PC-9 (cell line): ENCODE results near the gene ZNF765. TPM values are rescaled to one million over a fixed set of nuclear protein-coding genes. Genes with fewer than 3 reads are reported as not detected.
"Not testable (repeated sequence)": the region's sequence is repeated elsewhere in the genome, so short reads cannot be mapped to it uniquely, and the experiment has no call there.

ENCODE experiments used
- BruUV-seq: library from RNA; stranded (reverse); fragments of 400-500 nt; replicated peaks from 2 replicates; lab custom pipeline; 2021; lab: Mats Ljungman, UMichigan
- CTCF ChIA-PET: fragments of 300-600 bp; sonication (Branson Sonifier 250); formaldehyde crosslinking; loops from one replicate; lab custom pipeline; 2022; ENCODE audit warnings: antibody characterized with exemption; lab: Charles Lee
- POLR2A ChIA-PET: fragments of 300-600 bp; sonication (Branson Sonifier 250); formaldehyde crosslinking; loops from one replicate; lab custom pipeline; 2022; ENCODE audit warnings: antibody characterized with exemption; ENCODE audit not compliant: unreplicated experiment; lab: Charles Lee
- DNase-seq, 2 experiments: peaks; one replicate each; pipeline versions ENCODE4 v3.0.0 to v3.0.0-alpha.2; 2015 to 2022; ENCODE audit warnings: mixed read lengths in 1 of 2
- H2AFZ ChIP-seq: fragments of 200-600 bp; sonication (generic); 2 replicates; pipeline ENCODE4 v1.8.1; 2017; ENCODE audit warnings: antibody characterized with exemption
- H3F3A ChIP-seq: fragments of 200-600 bp; sonication (generic); 2 replicates; pipeline ENCODE4 v1.8.1; 2017; ENCODE audit warnings: antibody characterized with exemption, mild to moderate bottlenecking, low read depth; ENCODE audit not compliant: insufficient read depth
- H3K27ac ChIP-seq: fragments of 200-600 bp; sonication (generic); 2 replicates; pipeline ENCODE4 v1.6.1; 2016; ENCODE audit warnings: mixed run types
- H3K27me3 ChIP-seq: fragments of 200-600 bp; sonication (generic); 2 replicates; pipeline ENCODE4 v1.6.1; 2016; ENCODE audit warnings: low read depth, mixed run types; ENCODE audit not compliant: insufficient read depth
- H3K36me3 ChIP-seq: fragments of 200-600 bp; sonication (generic); 2 replicates; pipeline ENCODE4 v1.6.1; 2016; ENCODE audit warnings: low read depth, mixed run types
- H3K4me1 ChIP-seq: fragments of 200-600 bp; sonication (generic); replicated peaks from 2 replicates; pipeline ENCODE4 v1.6.1; 2016; ENCODE audit warnings: mixed run types; ENCODE audit not compliant: insufficient read depth
- H3K4me2 ChIP-seq: fragments of 200-600 bp; sonication (generic); 2 replicates; pipeline ENCODE4 v1.6.1; 2017; ENCODE audit warnings: mixed run types
- H3K4me3 ChIP-seq: fragments of 200-600 bp; sonication (generic); 2 replicates; pipeline ENCODE4 v1.6.1; 2016; ENCODE audit warnings: mixed run types
- H3K79me2 ChIP-seq: fragments of 200-600 bp; sonication (generic); 2 replicates; pipeline ENCODE4 v1.6.1; 2017; ENCODE audit warnings: low read depth, mixed run types
- H3K9me2 ChIP-seq: fragments of 200-600 bp; sonication (generic); 2 replicates; pipeline ENCODE4 v1.8.1; 2017; ENCODE audit warnings: mild to moderate bottlenecking; ENCODE audit not compliant: insufficient read depth
- H3K9me3 ChIP-seq: fragments of 200-600 bp; sonication (generic); 2 replicates; pipeline ENCODE4 v1.8.1; 2016; ENCODE audit warnings: low read depth; ENCODE audit not compliant: insufficient read depth
- H4K20me1 ChIP-seq: fragments of 200-600 bp; sonication (generic); 2 replicates; pipeline ENCODE4 v1.8.1; 2017; ENCODE audit not compliant: insufficient read depth
- EZH2 ChIP-seq: fragments of 200-600 bp; sonication (generic); IDR thresholded peaks from 2 replicates; pipeline ENCODE4 v1.8.0; 2017; ENCODE audit warnings: antibody characterized with exemption, low read depth
- intact Hi-C: fragments of 100-400 bp; cut with micrococcal nuclease; formaldehyde crosslinking; loops from one replicate; pipeline ENCODE4 v1.10.0; 2022; ENCODE audit not compliant: unreplicated experiment
- total RNA-seq: library from RNA; stranded (reverse); gene quantifications from 2 replicates; pipeline ENCODE4 v1.2.3, GENCODE V29; 2021
- TF ChIP-seq, protein P1 (sequence below): fragments of 200-600 bp; sonication (generic); conservative IDR thresholded peaks from 2 replicates; pipeline ENCODE4 v1.6.1; 2017; ENCODE audit warnings: mixed run types, antibody characterized with exemption, mild to moderate bottlenecking, moderate library complexity

The ZNF765 gene
- total RNA-seq, 1 experiment from 2014 or later, result 12.5 TPM

DNA sequence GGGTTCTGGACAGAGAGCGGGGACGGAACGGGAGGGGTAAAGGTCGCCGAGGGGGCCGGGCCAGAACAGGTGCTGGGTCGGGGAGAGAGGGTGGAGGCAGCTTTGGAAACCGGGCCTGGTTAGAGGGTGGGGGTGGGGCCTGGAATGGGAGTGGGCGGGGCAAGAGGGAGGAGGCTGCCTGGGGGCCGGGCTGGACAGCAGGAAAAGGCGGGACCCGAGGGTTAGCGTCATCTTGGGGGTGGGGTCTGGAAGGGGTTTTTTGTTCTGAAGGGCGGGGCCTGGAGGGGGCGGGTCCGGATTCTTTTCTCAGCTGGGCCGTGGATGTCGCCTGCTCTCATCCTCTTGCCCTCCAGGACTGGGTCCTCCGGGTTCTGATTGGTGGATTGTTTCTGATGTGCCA, 68.3 kb downstream of the ZNF765 start:
- ChIA-PET CTCF (no interaction called here), POLR2A (interaction anchor here (0.6 kb wide), 1 partner anchor 1370 kb away, joined by 5 read pairs; no protein-coding TSS in a partner anchor)
- no peak overlapping the region for H3K4me3 ChIP-seq
- H3K36me3 ChIP-seq, result no peaks in the 10 kb centered on the region
- H3F3A ChIP-seq, result no peaks in the 10 kb centered on the region
- H4K20me1 ChIP-seq, result no peaks in the 10 kb centered on the region
- H3K4me2 ChIP-seq, result no peak overlapping the region
- H3K4me1 ChIP-seq, result no peaks in the 10 kb centered on the region
- no peaks in the 10 kb centered on the region for H3K79me2 ChIP-seq
- DNase-seq, result no peak
- no peak overlapping the region for H3K27ac ChIP-seq
- BruUV-seq, result no TSS peak
- H3K27me3 ChIP-seq, result no peaks in the 10 kb centered on the region
- no peak overlapping the region for H2AFZ ChIP-seq
- no peaks in the 10 kb centered on the region for H3K9me2 ChIP-seq
- H3K9me3 ChIP-seq, result peaks cover 28% of the 10 kb centered on the region
- intact Hi-C loops, result no loop called here
- TF ChIP-seq, protein P1, sequence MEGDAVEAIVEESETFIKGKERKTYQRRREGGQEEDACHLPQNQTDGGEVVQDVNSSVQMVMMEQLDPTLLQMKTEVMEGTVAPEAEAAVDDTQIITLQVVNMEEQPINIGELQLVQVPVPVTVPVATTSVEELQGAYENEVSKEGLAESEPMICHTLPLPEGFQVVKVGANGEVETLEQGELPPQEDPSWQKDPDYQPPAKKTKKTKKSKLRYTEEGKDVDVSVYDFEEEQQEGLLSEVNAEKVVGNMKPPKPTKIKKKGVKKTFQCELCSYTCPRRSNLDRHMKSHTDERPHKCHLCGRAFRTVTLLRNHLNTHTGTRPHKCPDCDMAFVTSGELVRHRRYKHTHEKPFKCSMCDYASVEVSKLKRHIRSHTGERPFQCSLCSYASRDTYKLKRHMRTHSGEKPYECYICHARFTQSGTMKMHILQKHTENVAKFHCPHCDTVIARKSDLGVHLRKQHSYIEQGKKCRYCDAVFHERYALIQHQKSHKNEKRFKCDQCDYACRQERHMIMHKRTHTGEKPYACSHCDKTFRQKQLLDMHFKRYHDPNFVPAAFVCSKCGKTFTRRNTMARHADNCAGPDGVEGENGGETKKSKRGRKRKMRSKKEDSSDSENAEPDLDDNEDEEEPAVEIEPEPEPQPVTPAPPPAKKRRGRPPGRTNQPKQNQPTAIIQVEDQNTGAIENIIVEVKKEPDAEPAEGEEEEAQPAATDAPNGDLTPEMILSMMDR, result no peak
- no peak for TF ChIP-seq EZH2

DNA sequence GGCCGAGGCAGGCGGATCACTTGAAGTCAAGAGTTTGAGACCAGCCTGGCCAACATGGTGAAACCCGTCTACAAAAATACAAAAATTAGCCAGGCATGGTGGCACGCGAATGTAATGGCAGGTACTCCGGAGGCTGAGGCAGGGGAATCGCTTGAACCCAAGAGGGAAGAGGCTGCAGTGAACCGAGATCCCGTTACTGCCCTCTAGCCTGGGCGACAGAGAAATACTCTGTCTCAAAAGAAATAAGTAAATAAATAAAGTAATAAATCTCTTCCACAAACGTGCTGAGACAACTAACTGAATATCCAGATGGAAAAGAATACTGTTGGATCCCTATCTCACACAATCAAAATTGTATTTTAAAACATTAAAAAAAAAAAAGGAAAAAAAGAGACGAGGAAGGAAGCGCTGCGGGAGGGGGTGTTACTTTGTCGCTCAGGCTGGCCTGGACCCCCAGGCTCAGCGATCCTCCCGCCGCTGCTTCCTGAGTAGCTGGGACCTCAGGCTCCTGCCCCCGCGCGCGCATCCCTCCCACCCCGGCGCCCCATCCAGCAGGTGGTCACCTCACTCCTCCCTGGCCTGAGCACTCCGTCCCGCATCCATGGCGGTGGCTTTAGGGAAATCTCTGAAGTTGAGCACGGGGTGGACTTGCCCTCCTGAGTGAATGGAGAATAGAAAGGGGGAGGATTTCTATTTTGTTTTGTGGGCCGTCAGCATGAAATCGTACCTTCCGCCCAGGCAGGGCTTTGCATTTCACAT, 72.0 kb downstream of the ZNF765 start:
- POLR2A ChIA-PET, result no interaction called here
- H3K4me3 ChIP-seq, result peak overlapping the region; percentile 98
- BruUV-seq, result no TSS peak

DNA sequence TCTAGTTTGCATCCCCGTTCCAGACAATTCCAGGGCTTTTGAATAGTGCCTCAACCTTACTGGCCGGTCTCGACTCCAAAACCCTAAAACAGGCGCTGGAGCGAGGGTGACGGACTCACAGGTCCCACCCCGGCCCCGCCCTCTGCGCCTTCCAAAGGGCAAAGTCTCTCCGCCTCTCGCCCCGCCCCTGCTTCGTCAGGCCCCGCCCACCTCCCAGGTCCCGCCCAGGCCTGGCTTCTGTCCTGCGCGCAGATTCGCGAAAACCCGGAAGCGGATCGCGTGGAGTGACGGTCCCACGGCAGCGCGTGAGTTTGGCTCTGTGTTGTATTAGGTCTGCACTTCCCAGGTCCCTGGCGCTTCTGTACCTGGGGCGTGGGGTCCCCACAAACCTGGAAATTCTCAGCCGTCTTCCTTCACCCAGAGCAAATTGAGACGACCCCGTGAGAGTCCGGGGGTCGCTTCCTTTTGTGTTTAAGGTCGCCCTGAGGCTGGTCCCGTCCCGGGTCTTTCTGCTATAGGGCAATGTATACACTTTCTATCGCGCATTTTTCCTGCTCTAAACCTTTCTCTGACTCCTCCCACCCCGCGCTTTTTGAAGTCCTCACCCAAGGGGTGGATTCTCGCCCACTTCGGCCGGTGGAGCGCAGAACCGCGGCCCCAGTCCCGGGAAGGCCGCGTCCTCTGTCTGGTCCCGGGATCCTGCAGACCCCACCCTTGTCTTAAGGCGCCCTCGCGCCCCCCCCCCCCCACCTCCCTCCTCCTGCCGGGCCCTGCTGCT, 72.7 kb downstream of the ZNF765 start, which contains the start of gene ZNF813:
ZNF813 (plus strand) TSS at position 249 of the 778 bp plus-strand sequence. CDS start 16,090 bp downstream, outside the sequence.
- intact Hi-C loops, result no loop called here
- CTCF ChIA-PET, result no interaction called here
- Histone ChIP-seq H3K9me2 (no peaks in the 10 kb centered on the region), H3K4me1 (no peaks in the 10 kb centered on the region), H3K79me2 (no peaks in the 10 kb centered on the region), H3F3A (no peaks in the 10 kb centered on the region), H3K9me3 (peaks cover 14% of the 10 kb centered on the region; the same call in 1 of the 2 replicates), H2AFZ (peak within 1 kb of the TSS; percentile 97), H3K36me3 (no peaks in the 10 kb centered on the region), H3K27me3 (no peaks in the 10 kb centered on the region), H3K4me2 (peak within 1 kb of the TSS; percentile 87), H3K27ac (no peak within 1 kb of the TSS; the same call in 1 of the 2 replicates), H3K4me3 (peak within 1 kb of the TSS; percentile 98), H4K20me1 (no peaks in the 10 kb centered on the region)
- DNase-seq, result peak; percentile 65 to 88
- TF ChIP-seq, protein P1, result no peak
- no peak for TF ChIP-seq EZH2
- POLR2A ChIA-PET, result no interaction called here
- no TSS peak for BruUV-seq

More for the DNA sequence above, 72.0 kb downstream of the ZNF765 start:
- no peak for DNase-seq
- Histone ChIP-seq H2AFZ (peak overlapping the region; percentile 97; the same call in 1 of the 2 replicates), H3K4me1 (no peaks in the 10 kb centered on the region), H3F3A (no peaks in the 10 kb centered on the region), H3K79me2 (no peaks in the 10 kb centered on the region), H3K27me3 (no peaks in the 10 kb centered on the region), H3K36me3 (no peaks in the 10 kb centered on the region), H4K20me1 (no peaks in the 10 kb centered on the region), H3K9me3 (peaks cover 15% of the 10 kb centered on the region; the same call in 1 of the 2 replicates), H3K9me2 (no peaks in the 10 kb centered on the region), H3K27ac (no peak overlapping the region), H3K4me2 (peak overlapping the region; percentile 87)
- CTCF ChIA-PET, result no interaction called here
- intact Hi-C loops, result no loop called here
- TF ChIP-seq, protein P1, result no peak
- TF ChIP-seq EZH2, result no peak

DNA sequence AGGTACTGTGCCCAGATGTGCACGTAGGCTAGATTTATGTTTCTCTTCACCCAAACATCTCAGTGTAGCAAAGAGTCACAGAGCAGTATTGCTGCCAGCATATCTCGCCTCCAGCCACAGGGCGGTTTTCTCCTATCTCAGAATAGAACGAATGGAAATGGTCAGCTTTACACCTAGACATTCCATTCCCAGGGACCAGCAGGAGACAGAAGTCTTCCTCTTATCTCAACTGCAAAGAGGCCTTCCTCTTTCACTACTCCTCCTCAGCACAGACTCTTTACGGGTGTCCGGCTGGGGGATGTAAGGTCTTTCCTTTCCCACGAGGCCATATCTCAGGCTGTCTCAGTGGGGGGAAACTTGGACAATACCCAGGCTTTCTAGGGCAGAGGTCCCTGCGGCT, 73.7 kb downstream of the ZNF765 start:
- DNase-seq, H2AFZ ChIP-seq, H3F3A ChIP-seq, H3K27me3 ChIP-seq, intact Hi-C loops, H3K9me2 ChIP-seq, H3K36me3 ChIP-seq, H3K4me1 ChIP-seq, H4K20me1 ChIP-seq, CTCF ChIA-PET, H3K27ac ChIP-seq, POLR2A ChIA-PET, H3K79me2 ChIP-seq: not testable (repeated sequence)
- H3K9me3 ChIP-seq, result peaks cover 11% of the 10 kb centered on the region; the same call in 1 of the 2 replicates
- peak overlapping the region; percentile 98 for H3K4me3 ChIP-seq
- H3K4me2 ChIP-seq, result peak overlapping the region; percentile 87
- BruUV-seq, result TSS peak; percentile 68
